GM21825 (cell line): Measurements from ENCODE around the gene OR13C5.
"Not testable (repeated sequence)": the region's sequence is repeated elsewhere in the genome, so short reads cannot be mapped to it uniquely, and the experiment has no call there.

Source experiments
- ATAC-seq: cut with Tn5 transposase; IDR thresholded peaks from one replicate; pipeline ENCODE4 v1.9.1; 2021; ENCODE audit warnings: mild to moderate bottlenecking, moderate library complexity; ENCODE audit not compliant: unreplicated experiment

OR13C5 gene

GRCh38 chr9:104599313-104599712 lies at the start of gene OR13C5:
TSS of gene OR13C5 (minus strand) at chr9:104599413. CDS start at chr9:104599413, 0 bp downstream.
- not testable (repeated sequence) for ATAC-seq

- no peak for ATAC-seq
These were observed 36.2 kb upstream of the OR13C5 start for GRCh38 chr9:104635456-104635855.

- ATAC-seq: no peak
These were observed 34.8 kb upstream of the OR13C5 start for GRCh38 chr9:104633976-104634520.

GRCh38 chr9:104625964-104626363 lies 26.8 kb upstream of the OR13C5 start:
- ATAC-seq: not testable (repeated sequence)

GRCh38 chr9:104618104-104618503 lies 18.9 kb upstream of the OR13C5 start, which contains the start of gene OR13C9:
TSS of gene OR13C9 (minus strand) at chr9:104618204. CDS start at chr9:104618204, 0 bp downstream.
- ATAC-seq: no peak

- no peak for ATAC-seq
These were observed 18.2 kb upstream of the OR13C5 start for GRCh38 chr9:104617418-104617817.

- no peak for ATAC-seq
These were observed 12.0 kb upstream of the OR13C5 start for GRCh38 chr9:104611213-104611612.

GRCh38 chr9:104608336-104608735 lies 9.1 kb upstream of the OR13C5 start:
- no peak for ATAC-seq

GRCh38 chr9:104606152-104606551 lies 6.9 kb upstream of the OR13C5 start:
- ATAC-seq: no peak

GRCh38 chr9:104605527-104605926 lies 6.3 kb upstream of the OR13C5 start, which contains the start of gene OR13C2:
TSS of gene OR13C2 (minus strand) at chr9:104605627. CDS start at chr9:104605627, 0 bp downstream.
- ATAC-seq: not testable (repeated sequence)

- no peak for ATAC-seq
These were observed 5.6 kb upstream of the OR13C5 start for GRCh38 chr9:104604801-104605200.

GRCh38 chr9:104598749-104599148 lies 464 bp downstream of the OR13C5 start:
- ATAC-seq: not testable (repeated sequence)

GRCh38 chr9:104589626-104590025 lies 9.6 kb downstream of the OR13C5 start:
- ATAC-seq: no peak

- ATAC-seq: no peak
These were observed 12.6 kb downstream of the OR13C5 start for GRCh38 chr9:104586496-104587180.

- ATAC-seq: no peak
These were observed 18.7 kb downstream of the OR13C5 start for GRCh38 chr9:104580562-104580961.

GRCh38 chr9:104577263-104577662 lies 21.9 kb downstream of the OR13C5 start:
- ATAC-seq: no peak

- ATAC-seq: no peak
These were observed 23.8 kb downstream of the OR13C5 start for GRCh38 chr9:104575456-104575855.

GRCh38 chr9:104572612-104573011 lies 26.6 kb downstream of the OR13C5 start:
- no peak for ATAC-seq

- ATAC-seq: no peak
These were observed 30.3 kb downstream of the OR13C5 start, which contains the start of gene OR13C8 for GRCh38 chr9:104568868-104569267. TSS of gene OR13C8 (plus strand) at chr9:104569168. CDS start at chr9:104569168, 0 bp downstream.

- ATAC-seq: no peak
These were observed 34.9 kb downstream of the OR13C5 start for GRCh38 chr9:104564358-104564757.

- no peak for ATAC-seq
These were observed 42.2 kb downstream of the OR13C5 start for GRCh38 chr9:104556830-104557634.
